ENCODE data around the gene MTOR. TPM values are rescaled to one million over a fixed set of nuclear protein-coding genes. Genes with fewer than 3 reads are reported as not detected.

The MTOR gene
- polyA plus RNA-seq, 3 donors, result 2.0 to 29.4 (median 3.3) TPM

- no peak overlapping the region for H2AFZ ChIP-seq (ENCODE audit: insufficient read depth, low read depth, low read length, poor library complexity, severe bottlenecking)
- no peak overlapping the region for H3K4me2 ChIP-seq (replicated peaks; ENCODE audit: extremely low read depth, low read length, poor library complexity, severe bottlenecking)
- peaks cover 87 to 98% of the 10 kb centered on the region in 2 donors for H3K36me3 ChIP-seq (replicated peaks in 1 of 2; ENCODE audit: control insufficient read depth in 1 of 2, insufficient read depth in 2 of 2, low read length in 2 of 2)
- H3K9me3 ChIP-seq (replicated peaks in 1 of 2; ENCODE audit: control insufficient read depth in 1 of 2, insufficient read depth in 1 of 2, low read length in 2 of 2), result no peaks in the 10 kb centered on the region
- WGBS (ENCODE audit: insufficient coverage), result no CpG with 5 or more reads among the region's 1 CpG
- H3K27ac ChIP-seq (ENCODE audit: low read depth in 1 of 2, low read length in 2 of 2), result no peak overlapping the region
- Mint-ChIP-seq H3K36me3 (peaks cover 88 to 92% of the 10 kb centered on the region in 2 donors), H3K4me1 (no peaks in the 10 kb centered on the region), H3K27me3 (ENCODE audit: low read depth in 3 of 3) (no peaks in the 10 kb centered on the region), H3K9me3 (no peaks in the 10 kb centered on the region), H3K27ac (peak overlapping the region in 1 of 7 donors; percentile 32), H3K4me3 (no peak overlapping the region)
- no peak overlapping the region for H3K9ac ChIP-seq (ENCODE audit: insufficient read depth, low read length, poor library complexity, severe bottlenecking)
- no peaks in the 10 kb centered on the region for H3K79me2 ChIP-seq (ENCODE audit: insufficient read depth, low read length)
- no peak for DNase-seq
- TF ChIP-seq, protein P1, sequence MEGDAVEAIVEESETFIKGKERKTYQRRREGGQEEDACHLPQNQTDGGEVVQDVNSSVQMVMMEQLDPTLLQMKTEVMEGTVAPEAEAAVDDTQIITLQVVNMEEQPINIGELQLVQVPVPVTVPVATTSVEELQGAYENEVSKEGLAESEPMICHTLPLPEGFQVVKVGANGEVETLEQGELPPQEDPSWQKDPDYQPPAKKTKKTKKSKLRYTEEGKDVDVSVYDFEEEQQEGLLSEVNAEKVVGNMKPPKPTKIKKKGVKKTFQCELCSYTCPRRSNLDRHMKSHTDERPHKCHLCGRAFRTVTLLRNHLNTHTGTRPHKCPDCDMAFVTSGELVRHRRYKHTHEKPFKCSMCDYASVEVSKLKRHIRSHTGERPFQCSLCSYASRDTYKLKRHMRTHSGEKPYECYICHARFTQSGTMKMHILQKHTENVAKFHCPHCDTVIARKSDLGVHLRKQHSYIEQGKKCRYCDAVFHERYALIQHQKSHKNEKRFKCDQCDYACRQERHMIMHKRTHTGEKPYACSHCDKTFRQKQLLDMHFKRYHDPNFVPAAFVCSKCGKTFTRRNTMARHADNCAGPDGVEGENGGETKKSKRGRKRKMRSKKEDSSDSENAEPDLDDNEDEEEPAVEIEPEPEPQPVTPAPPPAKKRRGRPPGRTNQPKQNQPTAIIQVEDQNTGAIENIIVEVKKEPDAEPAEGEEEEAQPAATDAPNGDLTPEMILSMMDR (IDR thresholded peaks at IDR 0.05), result no peak
- no peaks in the 10 kb centered on the region for H3K27me3 ChIP-seq (ENCODE audit: control insufficient read depth in 2 of 2, insufficient read depth in 2 of 2, low read length in 2 of 2)
- no peaks in the 10 kb centered on the region for H4K20me1 ChIP-seq (ENCODE audit: insufficient read depth, low read length)
- intact Hi-C loops (cut with micrococcal nuclease), result no loop called here
- no peak overlapping the region for H3K4me3 ChIP-seq (replicated peaks in 1 of 3; ENCODE audit: low read depth in 2 of 3, low read length in 3 of 3)
- H3K4me1 ChIP-seq (ENCODE audit: control insufficient read depth in 1 of 2, insufficient read depth in 2 of 2, low read length in 2 of 2), result no peaks in the 10 kb centered on the region
Measured at GRCh38 chr1:11216074-11216473, 46.3 kb downstream of the MTOR start.

DNA sequence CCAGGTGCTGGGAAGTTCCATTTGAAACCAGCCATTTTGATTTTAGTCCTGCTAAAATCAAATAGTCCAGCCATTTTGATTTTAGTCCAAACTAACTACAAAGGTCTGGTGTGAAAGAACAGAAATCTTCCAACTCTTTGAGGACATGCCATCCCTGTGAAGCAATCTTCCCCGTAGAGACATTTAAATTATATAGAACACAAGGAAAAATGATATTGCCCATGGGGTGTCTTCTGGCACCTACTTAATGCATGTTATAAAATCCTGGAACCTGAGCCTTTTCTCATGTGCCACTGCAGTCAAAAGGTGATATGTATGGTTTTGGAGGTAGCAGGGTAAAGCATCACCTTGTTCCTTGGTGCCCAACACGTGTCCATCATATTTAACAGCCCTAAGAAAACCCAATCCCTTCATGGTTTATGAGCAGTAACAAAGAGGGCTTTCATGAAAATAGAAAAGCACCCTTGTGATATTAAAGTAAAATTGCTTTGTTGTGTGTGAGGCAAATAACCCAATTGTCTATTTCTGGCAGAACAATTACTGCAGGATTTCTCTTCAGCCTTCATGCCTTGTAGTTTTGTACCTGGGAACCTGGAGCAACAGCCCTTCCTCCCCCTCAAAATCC, 46.9 kb downstream of the MTOR start:
- H3K27me3 Mint-ChIP-seq (ENCODE audit: low read depth in 3 of 3), result no peaks in the 10 kb centered on the region
- H3K27ac ChIP-seq (ENCODE audit: low read depth in 1 of 2, low read length in 2 of 2), result no peak overlapping the region
- H3K4me3 Mint-ChIP-seq, result no peak overlapping the region
- H3K4me2 ChIP-seq (replicated peaks; ENCODE audit: extremely low read depth, low read length, poor library complexity, severe bottlenecking), result no peak overlapping the region
- no CpG with 5 or more reads among the region's 2 CpGs for WGBS (ENCODE audit: insufficient coverage)
- no peaks in the 10 kb centered on the region for H3K9me3 Mint-ChIP-seq
- H3K9ac ChIP-seq (ENCODE audit: insufficient read depth, low read length, poor library complexity, severe bottlenecking), result no peak overlapping the region
- no peaks in the 10 kb centered on the region for H3K4me1 Mint-ChIP-seq
- no peak overlapping the region for H2AFZ ChIP-seq (ENCODE audit: insufficient read depth, low read depth, low read length, poor library complexity, severe bottlenecking)
- no peaks in the 10 kb centered on the region for H3K27me3 ChIP-seq (ENCODE audit: control insufficient read depth in 2 of 2, insufficient read depth in 2 of 2, low read length in 2 of 2)
- no peaks in the 10 kb centered on the region for H4K20me1 ChIP-seq (ENCODE audit: insufficient read depth, low read length)
- H3K79me2 ChIP-seq (ENCODE audit: insufficient read depth, low read length), result no peaks in the 10 kb centered on the region
- H3K9me3 ChIP-seq (replicated peaks in 1 of 2; ENCODE audit: control insufficient read depth in 1 of 2, insufficient read depth in 1 of 2, low read length in 2 of 2), result no peaks in the 10 kb centered on the region
- no peaks in the 10 kb centered on the region for H3K4me1 ChIP-seq (ENCODE audit: control insufficient read depth in 1 of 2, insufficient read depth in 2 of 2, low read length in 2 of 2)
- intact Hi-C loops (cut with micrococcal nuclease), result no loop called here
- no peak for DNase-seq
- H3K4me3 ChIP-seq (replicated peaks in 1 of 3; ENCODE audit: low read depth in 2 of 3, low read length in 3 of 3), result no peak overlapping the region
- TF ChIP-seq, protein P1 (IDR thresholded peaks at IDR 0.05), result no peak
- H3K27ac Mint-ChIP-seq, result no peak overlapping the region
- peaks cover 91 to 96% of the 10 kb centered on the region in 2 donors for H3K36me3 Mint-ChIP-seq
- H3K36me3 ChIP-seq (replicated peaks in 1 of 2; ENCODE audit: control insufficient read depth in 1 of 2, insufficient read depth in 2 of 2, low read length in 2 of 2), result peaks cover 87 to 98% of the 10 kb centered on the region in 2 donors
